KOPT-K1 (cell line): ENCODE measurements around the gene MT1A.

Experiments
- H3K27ac ChIP-seq: fragments of 200-600 bp; sonication (generic); 2 replicates; pipeline ENCODE4 v1.5.1; 2016; ENCODE audit warnings: antibody characterized with exemption, mild to moderate bottlenecking, low read depth, low read length; ENCODE audit not compliant: poor library complexity, severe bottlenecking
- H3K36me3 ChIP-seq: fragments of 200-600 bp; sonication (generic); 2 replicates; pipeline ENCODE4 v1.5.1; 2017; ENCODE audit warnings: antibody characterized with exemption, mild to moderate bottlenecking, low read length, moderate library complexity; ENCODE audit not compliant: insufficient read depth
- H3K9me3 ChIP-seq: fragments of 200-600 bp; sonication (generic); 2 replicates; pipeline ENCODE4 v1.5.1; 2017; ENCODE audit warnings: antibody characterized with exemption, low read length, mild to moderate bottlenecking; ENCODE audit not compliant: insufficient read depth, poor library complexity, severe bottlenecking

MT1A gene

GRCh38 chr16:56634715-56635440, 3.6 kb upstream of the MT1A start:
- H3K36me3 ChIP-seq = no peaks in the 10 kb centered on the region
- H3K27ac ChIP-seq = no peak overlapping the region

GRCh38 chr16:56635441-56635967, 3.0 kb upstream of the MT1A start:
- Histone ChIP-seq H3K27ac (no peak overlapping the region), H3K36me3 (no peaks in the 10 kb centered on the region), H3K9me3 (no peaks in the 10 kb centered on the region)

More at GRCh38 chr16:56634715-56635440, 3.6 kb upstream of the MT1A start:
- no peaks in the 10 kb centered on the region for H3K9me3 ChIP-seq

- no peak overlapping the region for H3K27ac ChIP-seq
- H3K36me3 ChIP-seq = no peaks in the 10 kb centered on the region
- H3K9me3 ChIP-seq = no peaks in the 10 kb centered on the region
Observed at GRCh38 chr16:56636616-56637413, 1.7 kb upstream of the MT1A start.

GRCh38 chr16:56639045-56639444, 579 bp downstream of the MT1A start:
- H3K36me3 ChIP-seq = no peaks in the 10 kb centered on the region
- H3K27ac ChIP-seq = no peak overlapping the region
- H3K9me3 ChIP-seq = no peaks in the 10 kb centered on the region

- Histone ChIP-seq H3K27ac (no peak overlapping the region), H3K9me3 (no peaks in the 10 kb centered on the region), H3K36me3 (no peaks in the 10 kb centered on the region)
Observed at GRCh38 chr16:56640076-56640475, 1.6 kb downstream of the MT1A start.

GRCh38 chr16:56641166-56641565, 2.7 kb downstream of the MT1A start:
- H3K36me3 ChIP-seq = no peaks in the 10 kb centered on the region
- H3K9me3 ChIP-seq = no peaks in the 10 kb centered on the region
- no peak overlapping the region for H3K27ac ChIP-seq

GRCh38 chr16:56643080-56643778, 4.8 kb downstream of the MT1A start:
- no peaks in the 10 kb centered on the region for H3K9me3 ChIP-seq
- no peaks in the 10 kb centered on the region for H3K36me3 ChIP-seq
- no peak overlapping the region for H3K27ac ChIP-seq

- no peaks in the 10 kb centered on the region for H3K36me3 ChIP-seq
- H3K27ac ChIP-seq = no peak overlapping the region
- no peaks in the 10 kb centered on the region for H3K9me3 ChIP-seq
Observed at GRCh38 chr16:56643833-56644232, 5.4 kb downstream of the MT1A start.

- Histone ChIP-seq H3K36me3 (no peaks in the 10 kb centered on the region), H3K9me3 (no peaks in the 10 kb centered on the region), H3K27ac (no peak overlapping the region)
Observed at GRCh38 chr16:56645311-56645710, 6.8 kb downstream of the MT1A start.

- Histone ChIP-seq H3K9me3 (no peaks in the 10 kb centered on the region), H3K27ac (no peak overlapping the region), H3K36me3 (no peaks in the 10 kb centered on the region)
Observed at GRCh38 chr16:56645838-56646237, 7.4 kb downstream of the MT1A start.

GRCh38 chr16:56647641-56648431, 9.4 kb downstream of the MT1A start:
- Histone ChIP-seq H3K9me3 (no peaks in the 10 kb centered on the region), H3K27ac (no peak overlapping the region), H3K36me3 (no peaks in the 10 kb centered on the region)

GRCh38 chr16:56649271-56649670, 10.8 kb downstream of the MT1A start:
- Histone ChIP-seq H3K36me3 (no peaks in the 10 kb centered on the region), H3K27ac (no peak overlapping the region), H3K9me3 (no peaks in the 10 kb centered on the region)

GRCh38 chr16:56649820-56650219, 11.4 kb downstream of the MT1A start:
- Histone ChIP-seq H3K27ac (no peak overlapping the region), H3K36me3 (no peaks in the 10 kb centered on the region), H3K9me3 (no peaks in the 10 kb centered on the region)

- Histone ChIP-seq H3K27ac (no peak within 1 kb of the TSS), H3K36me3 (no peaks in the 10 kb centered on the region), H3K9me3 (no peaks in the 10 kb centered on the region)
Observed at GRCh38 chr16:56651586-56651985, 13.1 kb downstream of the MT1A start, which contains the start of gene MT1B. Gene MT1B, plus strand, starts transcription at chr16:56651886. Its CDS starts 68 bp downstream, at chr16:56651954.
